Measurements from ENCODE around the gene WDR45B. TPM values are rescaled to one million over a fixed set of nuclear protein-coding genes. Genes with fewer than 3 reads are reported as not detected.
A peak's percentile ranks its signal among the peaks of the same experiment; 100 is the strongest.
"Not testable (repeated sequence)": the region's sequence is repeated elsewhere in the genome, so short reads cannot be mapped to it uniquely, and the experiment has no call there.

WDR45B gene
- total RNA-seq, 1 experiment from 2014 or later: 78.4 TPM

GRCh38 chr17:82596837-82597672 is 51.2 kb downstream of the WDR45B start:
- DNase-seq (ENCODE audit: low read depth, low spot score): no peak
- in situ Hi-C loops (cut with HindIII; ENCODE audit: low pct_unique_long_range_greater_than_20kb, low sequenced_read_pairs): no loop called here

- no peak for DNase-seq (ENCODE audit: low read depth, low spot score)
- in situ Hi-C loops (cut with HindIII; ENCODE audit: low pct_unique_long_range_greater_than_20kb, low sequenced_read_pairs): no loop called here
Observed at GRCh38 chr17:82596296-82596695, 51.9 kb downstream of the WDR45B start.

GRCh38 chr17:82595893-82596292 is 52.4 kb downstream of the WDR45B start:
- in situ Hi-C loops (cut with HindIII; ENCODE audit: low pct_unique_long_range_greater_than_20kb, low sequenced_read_pairs): no loop called here
- no peak for DNase-seq (ENCODE audit: low read depth, low spot score)

GRCh38 chr17:82594571-82594970 is 53.7 kb downstream of the WDR45B start:
- in situ Hi-C loops (cut with HindIII; ENCODE audit: low pct_unique_long_range_greater_than_20kb, low sequenced_read_pairs): no loop called here
- no peak for DNase-seq (ENCODE audit: low read depth, low spot score)

GRCh38 chr17:82593590-82594087 is 54.6 kb downstream of the WDR45B start:
- no peak for DNase-seq (ENCODE audit: low read depth, low spot score)
- in situ Hi-C loops (cut with HindIII; ENCODE audit: low pct_unique_long_range_greater_than_20kb, low sequenced_read_pairs): no loop called here

- DNase-seq (ENCODE audit: low read depth, low spot score): peak; percentile 70
- in situ Hi-C loops (cut with HindIII; ENCODE audit: low pct_unique_long_range_greater_than_20kb, low sequenced_read_pairs): no loop called here
Observed at GRCh38 chr17:82592767-82593589, 55.3 kb downstream of the WDR45B start.

- DNase-seq (ENCODE audit: low read depth, low spot score): no peak
- in situ Hi-C loops (cut with HindIII; ENCODE audit: low pct_unique_long_range_greater_than_20kb, low sequenced_read_pairs): no loop called here
Observed at GRCh38 chr17:82592289-82592766, 55.9 kb downstream of the WDR45B start.

GRCh38 chr17:82590881-82591539 is 57.2 kb downstream of the WDR45B start:
- in situ Hi-C loops (cut with HindIII; ENCODE audit: low pct_unique_long_range_greater_than_20kb, low sequenced_read_pairs): no loop called here
- no peak for DNase-seq (ENCODE audit: low read depth, low spot score)

GRCh38 chr17:82590216-82590615 is 58.0 kb downstream of the WDR45B start:
- in situ Hi-C loops (cut with HindIII; ENCODE audit: low pct_unique_long_range_greater_than_20kb, low sequenced_read_pairs): no loop called here

GRCh38 chr17:82589851-82590180 is 58.4 kb downstream of the WDR45B start:
- in situ Hi-C loops (cut with HindIII; ENCODE audit: low pct_unique_long_range_greater_than_20kb, low sequenced_read_pairs): no loop called here
- DNase-seq (ENCODE audit: low read depth, low spot score): no peak

More at GRCh38 chr17:82590216-82590615, 58.0 kb downstream of the WDR45B start:
- DNase-seq (ENCODE audit: low read depth, low spot score): no peak

GRCh38 chr17:82588266-82589175 is 59.7 kb downstream of the WDR45B start:
- in situ Hi-C loops (cut with HindIII; ENCODE audit: low pct_unique_long_range_greater_than_20kb, low sequenced_read_pairs): no loop called here

GRCh38 chr17:82587234-82588086 is 60.8 kb downstream of the WDR45B start:
- in situ Hi-C loops (cut with HindIII; ENCODE audit: low pct_unique_long_range_greater_than_20kb, low sequenced_read_pairs): no loop called here
- DNase-seq (ENCODE audit: low read depth, low spot score): no peak

More at GRCh38 chr17:82588266-82589175, 59.7 kb downstream of the WDR45B start:
- DNase-seq (ENCODE audit: low read depth, low spot score): no peak

- in situ Hi-C loops (cut with HindIII; ENCODE audit: low pct_unique_long_range_greater_than_20kb, low sequenced_read_pairs): no loop called here
- DNase-seq (ENCODE audit: low read depth, low spot score): no peak
Observed at GRCh38 chr17:82586576-82587233, 61.5 kb downstream of the WDR45B start.

- in situ Hi-C loops (cut with HindIII; ENCODE audit: low pct_unique_long_range_greater_than_20kb, low sequenced_read_pairs): not testable (repeated sequence)
- peak; percentile 12 for DNase-seq (ENCODE audit: low read depth, low spot score)
Observed at GRCh38 chr17:82585935-82586575, 62.2 kb downstream of the WDR45B start.

- no peak for DNase-seq (ENCODE audit: low read depth, low spot score)
- in situ Hi-C loops (cut with HindIII; ENCODE audit: low pct_unique_long_range_greater_than_20kb, low sequenced_read_pairs): no loop called here
Observed at GRCh38 chr17:82583720-82584234, 64.5 kb downstream of the WDR45B start.
